Gastroesophageal sphincter (tissue), 3 donors: Measurements from ENCODE around the gene PAQR9.

ENCODE experiments used
- CTCF ChIP-seq, 4 experiments: fragments of 200-600 bp in 2 of 4; fragments of 450-650 bp in 2 of 4; sonication (generic) in 1 of 4; IDR thresholded peaks; one replicate each; pipeline ENCODE4 v1.5.1; 2017 to 2019; ENCODE audit warnings: antibody characterized with exemption in 4 of 4, mild to moderate bottlenecking in 2 of 4, moderate library complexity in 2 of 4
- EP300 ChIP-seq: sonication (generic); formaldehyde crosslinking; IDR thresholded peaks from one replicate; pipeline ENCODE4 v1.6.1; 2017; ENCODE audit warnings: antibody characterized with exemption, mild to moderate bottlenecking
- POLR2AphosphoS5 ChIP-seq: sonication (generic); formaldehyde crosslinking; IDR thresholded peaks from one replicate; pipeline ENCODE4 v1.6.1; 2017; ENCODE audit warnings: antibody characterized with exemption

GRCh38 chr3:142941373-142942123, 21.9 kb downstream of the PAQR9 start:
- TF ChIP-seq CTCF (IDR thresholded peaks at IDR 0.05) (no peak), EP300 (no peak), POLR2AphosphoS5 (no peak)
